H9 (cell line): Measurements from ENCODE around the gene FXYD1. TPM values are rescaled to one million over a fixed set of nuclear protein-coding genes. Genes with fewer than 3 reads are reported as not detected.

Experiments used
- DNase-seq: peaks from one replicate; pipeline ENCODE4 v3.0.0-alpha.2; 2017
- H2AFZ ChIP-seq: one replicate; pipeline ENCODE4 v1.6.1; 2013; ENCODE audit warnings: mild to moderate bottlenecking, low read length, control low read depth, moderate library complexity
- H2AK5ac ChIP-seq: 2 replicates; pipeline ENCODE4 v1.6.1; 2013; ENCODE audit warnings: low read length, control low read depth, mixed read lengths; ENCODE audit not compliant: insufficient read length
- H2BK120ac ChIP-seq: one replicate; pipeline ENCODE4 v1.6.1; 2013; ENCODE audit warnings: low read depth, mild to moderate bottlenecking, low read length, control low read depth, inconsistent platforms; ENCODE audit not compliant: poor library complexity, severe bottlenecking
- H2BK12ac ChIP-seq: 2 replicates; pipeline ENCODE4 v1.6.1; 2013; ENCODE audit warnings: low read length, control low read depth, mixed read lengths, low read depth; ENCODE audit not compliant: insufficient read length
- H2BK15ac ChIP-seq: 2 replicates; pipeline ENCODE4 v1.6.1; 2013; ENCODE audit warnings: low read depth, low read length, control low read depth
- H2BK20ac ChIP-seq: one replicate; pipeline ENCODE4 v1.6.1; 2013; ENCODE audit warnings: low read depth, mild to moderate bottlenecking, low read length, control low read depth, inconsistent platforms; ENCODE audit not compliant: poor library complexity, severe bottlenecking
- H2BK5ac ChIP-seq: 2 replicates; pipeline ENCODE4 v1.6.1; 2013; ENCODE audit warnings: low read length, control low read depth, mixed read lengths; ENCODE audit not compliant: insufficient read length
- H3K14ac ChIP-seq: 2 replicates; pipeline ENCODE4 v1.6.1; 2013; ENCODE audit warnings: low read length, control low read depth; ENCODE audit not compliant: insufficient read depth
- H3K18ac ChIP-seq: 2 replicates; pipeline ENCODE4 v1.6.1; 2013; ENCODE audit warnings: low read depth, mild to moderate bottlenecking, mixed read lengths, low read length, control low read depth; ENCODE audit not compliant: insufficient read length
- H3K23ac ChIP-seq: 2 replicates; pipeline ENCODE4 v1.6.1; 2013; ENCODE audit warnings: low read length, control low read depth, mixed read lengths, low read depth; ENCODE audit not compliant: insufficient read length
- H3K23me2 ChIP-seq: 2 replicates; pipeline ENCODE4 v1.6.1; 2013; ENCODE audit warnings: low read depth, mild to moderate bottlenecking, mixed read lengths, low read length, control low read depth; ENCODE audit not compliant: insufficient read length, poor library complexity, severe bottlenecking
- H3K27ac ChIP-seq: 2 replicates; pipeline ENCODE4 v1.5.1; 2013; ENCODE audit warnings: low read length, control low read depth, mixed read lengths, low read depth; ENCODE audit not compliant: insufficient read length
- H3K27me3 ChIP-seq: 2 replicates; pipeline ENCODE4 v1.6.1; 2013; ENCODE audit warnings: low read length, control low read depth, inconsistent platforms; ENCODE audit not compliant: insufficient read depth
- H3K4ac ChIP-seq: 2 replicates; pipeline ENCODE4 v1.6.1; 2013; ENCODE audit warnings: low read depth, mild to moderate bottlenecking, control low read depth, inconsistent platforms, low read length, moderate library complexity
- H3K4me1 ChIP-seq: 2 replicates; pipeline ENCODE4 v1.6.1; 2013; ENCODE audit warnings: low read length, control low read depth, inconsistent platforms; ENCODE audit not compliant: insufficient read depth
- H3K4me2 ChIP-seq: 2 replicates; pipeline ENCODE4 v1.6.1; 2013; ENCODE audit warnings: low read length, control low read depth, mixed read lengths; ENCODE audit not compliant: insufficient read length, insufficient read depth
- H3K56ac ChIP-seq: 2 replicates; pipeline ENCODE4 v1.6.1; 2013; ENCODE audit warnings: low read depth, mild to moderate bottlenecking, mixed read lengths, low read length, control low read depth; ENCODE audit not compliant: insufficient read length
- H3K79me1 ChIP-seq: 2 replicates; pipeline ENCODE4 v1.6.1; 2013; ENCODE audit warnings: low read depth, mild to moderate bottlenecking, moderate library complexity, low read length, control low read depth, inconsistent platforms; ENCODE audit not compliant: insufficient read depth, poor library complexity, severe bottlenecking
- H3K79me2 ChIP-seq: 2 replicates; pipeline ENCODE4 v1.6.1; 2013; ENCODE audit warnings: low read length, control low read depth, inconsistent platforms; ENCODE audit not compliant: insufficient read depth
- H3K9ac ChIP-seq: 2 replicates; pipeline ENCODE4 v1.6.1; 2013; ENCODE audit warnings: low read length, control low read depth, mixed read lengths; ENCODE audit not compliant: insufficient read length; ENCODE audit errors: extremely low read depth
- H3K9me3 ChIP-seq: one replicate; pipeline ENCODE4 v1.6.1; 2013; ENCODE audit warnings: low read depth, low read length, inconsistent platforms; ENCODE audit not compliant: control insufficient read depth
- H3T11ph ChIP-seq: one replicate; pipeline ENCODE4 v1.6.1; 2013; ENCODE audit warnings: mild to moderate bottlenecking, low read length, control low read depth, inconsistent platforms
- H4K20me1 ChIP-seq: one replicate; pipeline ENCODE4 v1.6.1; 2013; ENCODE audit not compliant: control insufficient read depth, insufficient read length, insufficient read depth
- H4K5ac ChIP-seq: 2 replicates; pipeline ENCODE4 v1.6.1; 2013; ENCODE audit warnings: low read depth, mild to moderate bottlenecking, mixed read lengths, low read length, control low read depth; ENCODE audit not compliant: insufficient read length
- H4K8ac ChIP-seq: replicated peaks from 2 replicates; pipeline ENCODE4 v1.6.1; 2013; ENCODE audit warnings: low read length, control low read depth, mixed read lengths, low read depth; ENCODE audit not compliant: insufficient read length
- H4K91ac ChIP-seq: 2 replicates; pipeline ENCODE4 v1.6.1; 2013; ENCODE audit warnings: low read depth, mild to moderate bottlenecking, moderate library complexity, mixed read lengths, low read length, control low read depth; ENCODE audit not compliant: insufficient read length
- H3K27ac Mint-ChIP-seq, 3 experiments: 2 replicates in 2 of 3; 3 replicates in 1 of 3; pipeline ENCODE4 v1.8.0; 2020 to 2021; ENCODE audit warnings: mixed read lengths in 3 of 3, mild to moderate bottlenecking in 1 of 3, moderate library complexity in 1 of 3
- H3K27me3 Mint-ChIP-seq: 2 replicates; pipeline ENCODE4 v1.8.0; 2021; ENCODE audit warnings: low read depth, mild to moderate bottlenecking, moderate library complexity, mixed read lengths
- H3K36me3 Mint-ChIP-seq, 3 experiments: 2 replicates in 2 of 3; 3 replicates in 1 of 3; pipeline ENCODE4 v1.8.0; 2020 to 2021; ENCODE audit warnings: low read depth in 3 of 3, mixed read lengths in 3 of 3; ENCODE audit not compliant: insufficient read depth in 1 of 3
- H3K4me1 Mint-ChIP-seq, 2 experiments: 2 replicates each; pipeline ENCODE4 v1.8.0; 2020; ENCODE audit warnings: mixed read lengths in 2 of 2
- H3K4me3 Mint-ChIP-seq, 2 experiments: 2 replicates in 1 of 2; 3 replicates in 1 of 2; pipeline ENCODE4 v1.8.0; 2020 to 2021; ENCODE audit warnings: mild to moderate bottlenecking in 2 of 2, mixed read lengths in 2 of 2, moderate library complexity in 1 of 2
- H3K9me3 Mint-ChIP-seq, 2 experiments: 2 replicates in 1 of 2; 3 replicates in 1 of 2; pipeline ENCODE4 v1.8.0; 2020; ENCODE audit warnings: mild to moderate bottlenecking in 2 of 2, mixed read lengths in 2 of 2, moderate library complexity in 1 of 2
- WGBS: extraction: QIAGEN DNeasy Blood & Tissue Kit; methylation state at CpG from one replicate; pipeline ENCODE4 v1.1.7; 2013; ENCODE audit warnings: missing lambda C conversion rate, low lambda C conversion rate, mixed read lengths; ENCODE audit not compliant: insufficient read length; ENCODE audit errors: extremely low coverage; 5-methylcytosine and 5-hydroxymethylcytosine counted together
- total RNA-seq: library from RNA; stranded (reverse); gene quantifications from 2 replicates; pipeline ENCODE4 v1.2.1, GENCODE V29; 2021
- TF ChIP-seq, protein P1 (sequence below): fragments of 200-600 bp; sonication (generic); conservative IDR thresholded peaks from 3 replicates; pipeline ENCODE4 v1.8.0; 2021; ENCODE audit warnings: antibody characterized with exemption, mild to moderate bottlenecking

Gene FXYD1
- total RNA-seq, 1 experiment from 2014 or later: 7.7 TPM

DNA sequence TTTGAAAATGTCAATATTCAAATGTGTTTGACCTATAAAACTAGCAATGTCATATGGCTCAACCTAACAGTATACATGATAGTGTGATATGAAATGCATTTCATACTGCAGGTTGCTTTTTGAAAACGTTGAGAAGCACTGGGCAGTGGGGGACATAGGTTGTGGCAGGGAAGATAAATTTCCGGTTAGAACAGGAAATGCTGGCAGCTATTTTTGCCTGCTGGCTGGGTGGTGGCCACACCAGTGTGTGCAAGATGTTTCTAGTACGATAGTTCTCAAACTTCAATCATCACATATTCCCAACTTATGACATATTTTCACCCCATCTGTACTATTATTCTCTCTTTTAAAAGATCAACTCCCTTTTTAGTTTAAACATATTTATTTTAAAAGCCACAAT, 33.1 kb downstream of the FXYD1 start:
- Histone ChIP-seq H3K27me3 (no peaks in the 10 kb centered on the region), H3K79me2 (no peaks in the 10 kb centered on the region), H3K27ac (no peak overlapping the region), H3K9me3 (no peaks in the 10 kb centered on the region), H2BK120ac (no peak overlapping the region), H2AFZ (no peak overlapping the region), H4K20me1 (peaks cover under 1% of the 10 kb centered on the region), H3K23me2 (no peaks in the 10 kb centered on the region), H3K4me1 (no peaks in the 10 kb centered on the region), H3K79me1 (no peaks in the 10 kb centered on the region), H3K56ac (no peak overlapping the region), H2BK12ac (no peak overlapping the region), H2BK20ac (no peak overlapping the region), H2BK5ac (no peak overlapping the region), H3K18ac (no peak overlapping the region), H2BK15ac (no peak overlapping the region), H4K5ac (no peak overlapping the region), H3K14ac (no peak overlapping the region), H4K91ac (no peak overlapping the region), H3K9ac (no peak overlapping the region), H3K23ac (no peak overlapping the region), H4K8ac (no peak overlapping the region), H3K4me2 (no peak overlapping the region), H2AK5ac (no peak overlapping the region), H3T11ph (no peak overlapping the region), H3K4ac (no peak overlapping the region)
- DNase-seq: no peak
- no CpG with 5 or more reads among the region's 3 CpGs for WGBS
- no peak overlapping the region for H3K4me3 Mint-ChIP-seq
- peaks cover 4% of the 10 kb centered on the region; the same call in 1 of the 2 replicates for H3K27me3 Mint-ChIP-seq
- peaks cover 34 to 43% (median 40%) of the 10 kb centered on the region in 3 experiments for H3K36me3 Mint-ChIP-seq
- TF ChIP-seq, protein P1, sequence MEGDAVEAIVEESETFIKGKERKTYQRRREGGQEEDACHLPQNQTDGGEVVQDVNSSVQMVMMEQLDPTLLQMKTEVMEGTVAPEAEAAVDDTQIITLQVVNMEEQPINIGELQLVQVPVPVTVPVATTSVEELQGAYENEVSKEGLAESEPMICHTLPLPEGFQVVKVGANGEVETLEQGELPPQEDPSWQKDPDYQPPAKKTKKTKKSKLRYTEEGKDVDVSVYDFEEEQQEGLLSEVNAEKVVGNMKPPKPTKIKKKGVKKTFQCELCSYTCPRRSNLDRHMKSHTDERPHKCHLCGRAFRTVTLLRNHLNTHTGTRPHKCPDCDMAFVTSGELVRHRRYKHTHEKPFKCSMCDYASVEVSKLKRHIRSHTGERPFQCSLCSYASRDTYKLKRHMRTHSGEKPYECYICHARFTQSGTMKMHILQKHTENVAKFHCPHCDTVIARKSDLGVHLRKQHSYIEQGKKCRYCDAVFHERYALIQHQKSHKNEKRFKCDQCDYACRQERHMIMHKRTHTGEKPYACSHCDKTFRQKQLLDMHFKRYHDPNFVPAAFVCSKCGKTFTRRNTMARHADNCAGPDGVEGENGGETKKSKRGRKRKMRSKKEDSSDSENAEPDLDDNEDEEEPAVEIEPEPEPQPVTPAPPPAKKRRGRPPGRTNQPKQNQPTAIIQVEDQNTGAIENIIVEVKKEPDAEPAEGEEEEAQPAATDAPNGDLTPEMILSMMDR: no peak
- peaks cover 0 to 8% of the 10 kb centered on the region in 2 experiments; a peak in 3 of 5 replicates for H3K9me3 Mint-ChIP-seq
- H3K4me1 Mint-ChIP-seq: peaks cover 5 to 6% of the 10 kb centered on the region in 2 experiments
- H3K27ac Mint-ChIP-seq: no peak overlapping the region
